Loucy (cell line): ENCODE measurements around the gene ITGA5.

Experiments
- H2AFZ ChIP-seq: fragments of 200-600 bp; sonication (generic); 2 replicates; pipeline ENCODE4 v1.6.0; 2016; ENCODE audit warnings: antibody characterized with exemption, mild to moderate bottlenecking, low read length, moderate library complexity
- H3F3A ChIP-seq: fragments of 200-600 bp; 2 replicates; pipeline ENCODE4 v1.6.0; 2016; ENCODE audit warnings: antibody characterized with exemption, low read depth, mild to moderate bottlenecking
- H3K27me3 ChIP-seq: fragments of 200-600 bp; sonication (generic); 2 replicates; pipeline ENCODE4 v1.6.1; 2014; ENCODE audit warnings: low read length, mild to moderate bottlenecking; ENCODE audit not compliant: insufficient read depth, poor library complexity, severe bottlenecking
- H3K36me3 ChIP-seq: fragments of 200-600 bp; sonication (generic); 2 replicates; pipeline ENCODE4 v1.6.1; 2016; ENCODE audit warnings: low read length; ENCODE audit not compliant: insufficient read depth
- H3K4me1 ChIP-seq: fragments of 200-600 bp; sonication (generic); 2 replicates; pipeline ENCODE4 v1.5.1; 2014; ENCODE audit warnings: low read length, mild to moderate bottlenecking; ENCODE audit not compliant: insufficient read depth, poor library complexity, severe bottlenecking
- H3K4me2 ChIP-seq: fragments of 200-600 bp; sonication (generic); 2 replicates; pipeline ENCODE4 v1.6.0; 2014; ENCODE audit warnings: antibody characterized with exemption, low read length, low read depth, mild to moderate bottlenecking; ENCODE audit not compliant: poor library complexity, severe bottlenecking
- H3K4me3 ChIP-seq: fragments of 200-600 bp; sonication (generic); 2 replicates; pipeline ENCODE4 v1.5.1; 2014; ENCODE audit warnings: low read length, mild to moderate bottlenecking, mixed read lengths; ENCODE audit not compliant: poor library complexity, severe bottlenecking
- H3K79me2 ChIP-seq: fragments of 200-600 bp; sonication (generic); 2 replicates; pipeline ENCODE4 v1.6.1; 2014; ENCODE audit warnings: low read length; ENCODE audit not compliant: insufficient read depth
- H3K9ac ChIP-seq: fragments of 200-600 bp; sonication (generic); 2 replicates; pipeline ENCODE4 v1.6.0; 2014; ENCODE audit warnings: mild to moderate bottlenecking, low read depth, low read length, moderate library complexity; ENCODE audit not compliant: poor library complexity, severe bottlenecking
- H3K9me2 ChIP-seq: fragments of 200-600 bp; sonication (generic); replicated peaks from 2 replicates; pipeline ENCODE4 v1.6.1; 2016; ENCODE audit warnings: low read depth, low read length, mixed read lengths
- H3K9me3 ChIP-seq: fragments of 200-600 bp; sonication (generic); 2 replicates; pipeline ENCODE4 v1.6.1; 2014; ENCODE audit warnings: mild to moderate bottlenecking, antibody characterized with exemption, low read length, low read depth; ENCODE audit not compliant: insufficient read depth
- H4K20me1 ChIP-seq: fragments of 200-600 bp; sonication (generic); 2 replicates; pipeline ENCODE4 v1.6.0; 2014; ENCODE audit warnings: antibody characterized with exemption, low read length, mild to moderate bottlenecking; ENCODE audit not compliant: insufficient read depth, poor library complexity, severe bottlenecking
- EZH2phosphoT487 ChIP-seq: fragments of 200-600 bp; IDR thresholded peaks from 2 replicates; pipeline ENCODE4 v1.6.1; 2018; ENCODE audit warnings: antibody characterized with exemption, mild to moderate bottlenecking, moderate library complexity, borderline replicate concordance
- TF ChIP-seq, protein P1 (sequence below): fragments of 200-600 bp; sonication (generic); conservative IDR thresholded peaks from 2 replicates; pipeline ENCODE4 v1.5.1; 2014; ENCODE audit warnings: mild to moderate bottlenecking, antibody characterized with exemption, low read length

ITGA5 gene

GRCh38 chr12:54376596-54376995, 42.5 kb downstream of the ITGA5 start:
- no peaks in the 10 kb centered on the region for H3K27me3 ChIP-seq
- H3K9ac ChIP-seq = no peak overlapping the region
- H3K9me2 ChIP-seq = no peaks in the 10 kb centered on the region
- no peaks in the 10 kb centered on the region for H4K20me1 ChIP-seq
- TF ChIP-seq, protein P1, sequence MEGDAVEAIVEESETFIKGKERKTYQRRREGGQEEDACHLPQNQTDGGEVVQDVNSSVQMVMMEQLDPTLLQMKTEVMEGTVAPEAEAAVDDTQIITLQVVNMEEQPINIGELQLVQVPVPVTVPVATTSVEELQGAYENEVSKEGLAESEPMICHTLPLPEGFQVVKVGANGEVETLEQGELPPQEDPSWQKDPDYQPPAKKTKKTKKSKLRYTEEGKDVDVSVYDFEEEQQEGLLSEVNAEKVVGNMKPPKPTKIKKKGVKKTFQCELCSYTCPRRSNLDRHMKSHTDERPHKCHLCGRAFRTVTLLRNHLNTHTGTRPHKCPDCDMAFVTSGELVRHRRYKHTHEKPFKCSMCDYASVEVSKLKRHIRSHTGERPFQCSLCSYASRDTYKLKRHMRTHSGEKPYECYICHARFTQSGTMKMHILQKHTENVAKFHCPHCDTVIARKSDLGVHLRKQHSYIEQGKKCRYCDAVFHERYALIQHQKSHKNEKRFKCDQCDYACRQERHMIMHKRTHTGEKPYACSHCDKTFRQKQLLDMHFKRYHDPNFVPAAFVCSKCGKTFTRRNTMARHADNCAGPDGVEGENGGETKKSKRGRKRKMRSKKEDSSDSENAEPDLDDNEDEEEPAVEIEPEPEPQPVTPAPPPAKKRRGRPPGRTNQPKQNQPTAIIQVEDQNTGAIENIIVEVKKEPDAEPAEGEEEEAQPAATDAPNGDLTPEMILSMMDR = no peak
- TF ChIP-seq EZH2phosphoT487 = no peak
- H3K4me1 ChIP-seq = peaks cover 21% of the 10 kb centered on the region
- H3K4me2 ChIP-seq = no peak overlapping the region
- no peaks in the 10 kb centered on the region for H3K79me2 ChIP-seq
- no peaks in the 10 kb centered on the region for H3K9me3 ChIP-seq
- H3K36me3 ChIP-seq = no peaks in the 10 kb centered on the region
- H3F3A ChIP-seq = no peaks in the 10 kb centered on the region
- H3K4me3 ChIP-seq = no peak overlapping the region
- H2AFZ ChIP-seq = no peak overlapping the region

- H3K4me2 ChIP-seq = no peak overlapping the region
- no peaks in the 10 kb centered on the region for H3K36me3 ChIP-seq
- TF ChIP-seq, protein P1 = no peak
- no peak for TF ChIP-seq EZH2phosphoT487
- no peak overlapping the region for H3K4me3 ChIP-seq
- H4K20me1 ChIP-seq = no peaks in the 10 kb centered on the region
- H3K79me2 ChIP-seq = no peaks in the 10 kb centered on the region
- no peaks in the 10 kb centered on the region for H3F3A ChIP-seq
- H3K9me2 ChIP-seq = no peaks in the 10 kb centered on the region
- peaks cover 28% of the 10 kb centered on the region for H3K4me1 ChIP-seq
- H3K27me3 ChIP-seq = no peaks in the 10 kb centered on the region
- no peaks in the 10 kb centered on the region for H3K9me3 ChIP-seq
- no peak overlapping the region for H3K9ac ChIP-seq
- H2AFZ ChIP-seq = no peak overlapping the region
These were observed 43.8 kb downstream of the ITGA5 start for GRCh38 chr12:54375259-54375579.

GRCh38 chr12:54374562-54375258, 44.4 kb downstream of the ITGA5 start:
- Histone ChIP-seq H2AFZ (no peak overlapping the region), H3K36me3 (no peaks in the 10 kb centered on the region), H3K9me3 (no peaks in the 10 kb centered on the region), H3K79me2 (no peaks in the 10 kb centered on the region), H3K4me3 (no peak overlapping the region), H3K9ac (peak overlapping the region; percentile 16), H4K20me1 (no peaks in the 10 kb centered on the region), H3K27me3 (no peaks in the 10 kb centered on the region), H3K4me1 (peaks cover 28% of the 10 kb centered on the region), H3K9me2 (no peaks in the 10 kb centered on the region), H3F3A (no peaks in the 10 kb centered on the region), H3K4me2 (no peak overlapping the region)
- TF ChIP-seq, protein P1 = no peak
- TF ChIP-seq EZH2phosphoT487 = no peak
